Upper lobe of left lung (tissue), 6 donors: Measurements from ENCODE around the gene ST14. TPM values are rescaled to one million over a fixed set of nuclear protein-coding genes. Genes with fewer than 3 reads are reported as not detected.

Experiments used
- ATAC-seq, 2 donors: fragments of 200-7000 bp; cut with Tn5 transposase; one replicate each; pipeline ENCODE4 v1.9.1; 2022; ENCODE audit warnings: mild to moderate bottlenecking in 2 of 2, moderate library complexity in 2 of 2; ENCODE audit not compliant: low FRiP score in 2 of 2
- DNase-seq, 2 donors: peaks; one replicate each; pipeline ENCODE4 v3.0.0-alpha.2; 2019 to 2020
- H3K27ac ChIP-seq, 4 donors: fragments of 200-600 bp; sonication (generic); one replicate each; pipeline ENCODE4 v1.5.1; 2016 to 2019
- H3K27me3 ChIP-seq, 4 donors: fragments of 200-600 bp; sonication (generic); one replicate each; pipeline ENCODE4 v1.5.1; 2017 to 2019
- H3K36me3 ChIP-seq, 4 donors: fragments of 200-600 bp; sonication (generic); one replicate each; pipeline ENCODE4 v1.5.1; 2016 to 2019
- H3K4me1 ChIP-seq, 4 donors: fragments of 200-600 bp; sonication (generic); one replicate each; pipeline ENCODE4 v1.5.1; 2018 to 2019
- H3K4me3 ChIP-seq, 4 donors: fragments of 200-600 bp; sonication (generic); one replicate each; pipeline ENCODE4 v1.5.1; 2017 to 2019; ENCODE audit warnings: mild to moderate bottlenecking in 2 of 4, moderate library complexity in 1 of 4
- H3K9me3 ChIP-seq, 4 donors: fragments of 200-600 bp; sonication (generic); one replicate each; pipeline ENCODE4 v1.5.1; 2018 to 2019
- CTCF ChIP-seq, 6 experiments: fragments of 450-650 bp in 4 of 6; fragments of 200-600 bp in 2 of 6; sonication (generic) in 2 of 6; IDR thresholded peaks; one replicate each; pipeline ENCODE4 v1.5.1; 2016 to 2019; ENCODE audit warnings: antibody characterized with exemption in 6 of 6
- EP300 ChIP-seq, 4 donors: sonication (generic); formaldehyde crosslinking; IDR thresholded peaks; one replicate each; pipeline ENCODE4 v1.5.1; 2017; ENCODE audit warnings: antibody characterized with exemption in 4 of 4, control low read depth in 2 of 4
- POLR2A ChIP-seq, 4 donors: fragments of 450-650 bp; IDR thresholded peaks; one replicate each; pipeline ENCODE4 v1.5.1; 2016 to 2017; ENCODE audit warnings: antibody characterized with exemption in 4 of 4, mild to moderate bottlenecking in 2 of 4
- POLR2AphosphoS5 ChIP-seq, 2 donors: sonication (generic); formaldehyde crosslinking; IDR thresholded peaks; one replicate each; pipeline ENCODE4 v1.5.1; 2017; ENCODE audit warnings: antibody characterized with exemption in 2 of 2
- WGBS, 2 donors: methylation state at CpG; one replicate each; pipeline ENCODE4 v1.1.5; 2017 to 2018; 5-methylcytosine and 5-hydroxymethylcytosine counted together
- total RNA-seq, 6 donors: library from RNA; depleted of rRNA in 4 of 6; stranded (reverse); fragments of >200 nt in 4 of 6; gene quantifications; one replicate each; pipeline versions ENCODE4 v1.1.0 to v1.2.1, GENCODE V29; 2016 to 2021
- donor health status: DM: no; HTN: no; CAD: no; lungs with moderate emphysema.
- donor health status: DM: no; HTN: yes; CAD: no; lungs with severe emphysema.

ST14 gene
- total RNA-seq, 6 donors from 2014 or later: 49.2 to 105 (median 72.1) TPM

GRCh38 chr11:130159139-130159538, 443 bp upstream of the ST14 start:
- H3K27ac ChIP-seq: peak overlapping the region in 1 of 4 donors; percentile 89
- no peak for DNase-seq
- 73 to 78% methylated on average over 14 of the region's 14 CpGs for WGBS, 2 donors

GRCh38 chr11:130160498-130161155, 1.0 kb downstream of the ST14 start:
- peak in 1 of 2 donors; percentile 2 for ATAC-seq
- no peak for DNase-seq
- H3K36me3 ChIP-seq: no peaks in the 10 kb centered on the region
- no peaks in the 10 kb centered on the region for H3K9me3 ChIP-seq
- H3K4me3 ChIP-seq: peak overlapping the region in 3 of 4 donors; percentile 58 to 70 (median 59)
- TF ChIP-seq EP300 (IDR thresholded peaks at IDR 0.05): no peak
- TF ChIP-seq CTCF (IDR thresholded peaks at IDR 0.05): no peak
- TF ChIP-seq POLR2AphosphoS5 (IDR thresholded peaks at IDR 0.05): no peak
- TF ChIP-seq POLR2A (IDR thresholded peaks at IDR 0.05): no peak
- peaks cover 0 to 11% (median 0%) of the 10 kb centered on the region in 4 donors for H3K27me3 ChIP-seq
- H3K4me1 ChIP-seq: peaks cover 26 to 55% (median 44%) of the 10 kb centered on the region in 4 donors
- WGBS, 2 donors: 39 to 49% methylated on average over 19 of the region's 19 CpGs
- peak overlapping the region in 3 of 4 donors; percentile 73 to 89 (median 75) for H3K27ac ChIP-seq

More at GRCh38 chr11:130159139-130159538, 443 bp upstream of the ST14 start:
- H3K36me3 ChIP-seq: no peaks in the 10 kb centered on the region
- peaks cover 0 to 11% (median 0%) of the 10 kb centered on the region in 4 donors for H3K27me3 ChIP-seq
- peak overlapping the region in 3 of 4 donors; percentile 58 to 70 (median 59) for H3K4me3 ChIP-seq
- no peak for TF ChIP-seq POLR2A (IDR thresholded peaks at IDR 0.05)
- no peak for TF ChIP-seq EP300 (IDR thresholded peaks at IDR 0.05)
- ATAC-seq: no peak
- no peaks in the 10 kb centered on the region for H3K9me3 ChIP-seq
- peaks cover 19 to 56% (median 40%) of the 10 kb centered on the region in 4 donors for H3K4me1 ChIP-seq

GRCh38 chr11:130161441-130162145, 2.0 kb downstream of the ST14 start:
- Histone ChIP-seq H3K27me3 (peaks cover 0 to 11% (median 0%) of the 10 kb centered on the region in 4 donors), H3K9me3 (no peaks in the 10 kb centered on the region), H3K4me1 (peaks cover 26 to 55% (median 50%) of the 10 kb centered on the region in 4 donors), H3K4me3 (peak overlapping the region in 1 of 4 donors; percentile 59), H3K36me3 (no peaks in the 10 kb centered on the region), H3K27ac (no peak overlapping the region)
- no peak for TF ChIP-seq CTCF (IDR thresholded peaks at IDR 0.05)
- no peak for TF ChIP-seq EP300 (IDR thresholded peaks at IDR 0.05)
- TF ChIP-seq POLR2A (IDR thresholded peaks at IDR 0.05): no peak
- no peak for TF ChIP-seq POLR2AphosphoS5 (IDR thresholded peaks at IDR 0.05)
- ATAC-seq: no peak
- DNase-seq: no peak
- 65 to 70% methylated on average over 9 to 11 of the region's 11 CpGs for WGBS, 2 donors

- TF ChIP-seq EP300 (IDR thresholded peaks at IDR 0.05) (no peak), POLR2AphosphoS5 (IDR thresholded peaks at IDR 0.05) (no peak), POLR2A (IDR thresholded peaks at IDR 0.05) (no peak)
- no peaks in the 10 kb centered on the region for H3K36me3 ChIP-seq
- DNase-seq (peak in 1 of 2 donors; percentile 53), ATAC-seq (peak in 1 of 2 donors; percentile 6)
- H3K27me3 ChIP-seq: peaks cover 0 to 11% (median 0%) of the 10 kb centered on the region in 4 donors
- H3K9me3 ChIP-seq: no peaks in the 10 kb centered on the region
- H3K27ac ChIP-seq: peak overlapping the region; percentile 45 to 71 (median 56)
- whole genome bisulfite sequencing, 2 donors: 48 to 50% methylated on average over 5 of the region's 5 CpGs
- H3K4me3 ChIP-seq: no peak overlapping the region
- H3K4me1 ChIP-seq: peaks cover 29 to 55% (median 51%) of the 10 kb centered on the region in 4 donors
These were observed 3.2 kb downstream of the ST14 start for GRCh38 chr11:130162733-130163132.

- peaks cover 29 to 55% (median 51%) of the 10 kb centered on the region in 4 donors for H3K4me1 ChIP-seq
- peak overlapping the region in 2 of 4 donors; percentile 15 to 16 for H3K4me3 ChIP-seq
- peak; percentile 15 to 30 for ATAC-seq
- peak overlapping the region; percentile 45 to 71 (median 56) for H3K27ac ChIP-seq
- WGBS, 2 donors: 25 to 29% methylated on average over 12 to 13 of the region's 13 CpGs
- H3K27me3 ChIP-seq: peaks cover 0 to 11% (median 0%) of the 10 kb centered on the region in 4 donors
- H3K9me3 ChIP-seq: no peaks in the 10 kb centered on the region
- H3K36me3 ChIP-seq: no peaks in the 10 kb centered on the region
- peak in 1 of 2 donors; percentile 46 for DNase-seq
- TF ChIP-seq POLR2A (IDR thresholded peaks at IDR 0.05) (peak in 1 of 4 donors; percentile 52), EP300 (IDR thresholded peaks at IDR 0.05) (no peak), POLR2AphosphoS5 (IDR thresholded peaks at IDR 0.05) (no peak), CTCF (IDR thresholded peaks at IDR 0.05) (peak in 1 of 6 experiments; percentile 8)
These were observed 4.0 kb downstream of the ST14 start for GRCh38 chr11:130163346-130164220.
